ENCODE results near the gene UTF1. TPM values are rescaled to one million over a fixed set of nuclear protein-coding genes. Genes with fewer than 3 reads are reported as not detected.
A peak's percentile ranks its signal among the peaks of the same experiment; 100 is the strongest.

Gene UTF1
- total and polyA plus RNA-seq, 3 experiments from 2014 or later = not detected

GRCh38 chr10:133211141-133211830 lies 18.7 kb upstream of the UTF1 start:
- no peak overlapping the region for H3K4me3 Mint-ChIP-seq
- no peaks in the 10 kb centered on the region for H3K36me3 Mint-ChIP-seq
- H3K27me3 Mint-ChIP-seq = peaks cover 2 to 3% of the 10 kb centered on the region in 2 donors
- CTCF ChIA-PET = no interaction called here
- Histone ChIP-seq H3K36me3 (ENCODE audit: insufficient read depth, low read length) (no peaks in the 10 kb centered on the region), H3K27ac (ENCODE audit: low read depth, low read length) (no peak overlapping the region), H3K4me1 (ENCODE audit: insufficient read depth, low read length) (no peaks in the 10 kb centered on the region), H3K9me3 (ENCODE audit: low read length) (no peaks in the 10 kb centered on the region), H3K4me3 (ENCODE audit: low read length) (no peak overlapping the region), H3K27me3 (ENCODE audit: insufficient read depth, low read length, poor library complexity, severe bottlenecking) (no peaks in the 10 kb centered on the region)
- no peak overlapping the region for H3K27ac Mint-ChIP-seq
- peaks cover 0 to 5% (median 0%) of the 10 kb centered on the region in 3 donors for H3K4me1 Mint-ChIP-seq
- POLR2A ChIA-PET = no interaction called here
- no peak for DNase-seq
- H3K9me3 Mint-ChIP-seq = no peaks in the 10 kb centered on the region

- ChIA-PET CTCF (no interaction called here), POLR2A (no interaction called here)
- H3K4me1 Mint-ChIP-seq = peaks cover 0 to 5% (median 0%) of the 10 kb centered on the region in 3 donors
- H3K27me3 Mint-ChIP-seq = peaks cover 5 to 7% of the 10 kb centered on the region in 2 donors
- no peak overlapping the region for H3K4me3 ChIP-seq (ENCODE audit: low read length)
- H3K36me3 ChIP-seq (ENCODE audit: insufficient read depth, low read length) = no peaks in the 10 kb centered on the region
- no peak overlapping the region for H3K27ac ChIP-seq (ENCODE audit: low read depth, low read length)
- H3K9me3 ChIP-seq (ENCODE audit: low read length) = no peaks in the 10 kb centered on the region
- H3K36me3 Mint-ChIP-seq = no peaks in the 10 kb centered on the region
- no peaks in the 10 kb centered on the region for H3K9me3 Mint-ChIP-seq
- H3K27me3 ChIP-seq (ENCODE audit: insufficient read depth, low read length, poor library complexity, severe bottlenecking) = no peaks in the 10 kb centered on the region
- no peak overlapping the region for H3K27ac Mint-ChIP-seq
- DNase-seq = no peak
- H3K4me1 ChIP-seq (ENCODE audit: insufficient read depth, low read length) = no peaks in the 10 kb centered on the region
- H3K4me3 Mint-ChIP-seq = no peak overlapping the region
Observed at GRCh38 chr10:133211959-133212852, 17.8 kb upstream of the UTF1 start.

- Histone ChIP-seq H3K36me3 (ENCODE audit: insufficient read depth, low read length) (no peaks in the 10 kb centered on the region), H3K9me3 (ENCODE audit: low read length) (no peaks in the 10 kb centered on the region), H3K4me1 (ENCODE audit: insufficient read depth, low read length) (no peaks in the 10 kb centered on the region), H3K27ac (ENCODE audit: low read depth, low read length) (no peak overlapping the region), H3K27me3 (ENCODE audit: insufficient read depth, low read length, poor library complexity, severe bottlenecking) (no peaks in the 10 kb centered on the region), H3K4me3 (ENCODE audit: low read length) (no peak overlapping the region)
- H3K36me3 Mint-ChIP-seq = no peaks in the 10 kb centered on the region
- H3K9me3 Mint-ChIP-seq = no peaks in the 10 kb centered on the region
- H3K27me3 Mint-ChIP-seq = peaks cover 5 to 7% of the 10 kb centered on the region in 2 donors
- no peak for DNase-seq
- no peak overlapping the region for H3K4me3 Mint-ChIP-seq
- H3K4me1 Mint-ChIP-seq = peaks cover 0 to 5% (median 0%) of the 10 kb centered on the region in 3 donors
- H3K27ac Mint-ChIP-seq = no peak overlapping the region
- ChIA-PET POLR2A (no interaction called here), CTCF (no interaction called here)
Observed at GRCh38 chr10:133212853-133213494, 17.0 kb upstream of the UTF1 start.

GRCh38 chr10:133213641-133214467 lies 16.2 kb upstream of the UTF1 start:
- Mint-ChIP-seq H3K9me3 (no peaks in the 10 kb centered on the region), H3K27ac (no peak overlapping the region), H3K4me3 (no peak overlapping the region), H3K27me3 (peaks cover 5 to 10% of the 10 kb centered on the region in 2 donors), H3K4me1 (peaks cover 0 to 5% (median 0%) of the 10 kb centered on the region in 3 donors), H3K36me3 (no peaks in the 10 kb centered on the region)
- DNase-seq = no peak
- ChIA-PET POLR2A (no interaction called here), CTCF (no interaction called here)
- H3K27me3 ChIP-seq (ENCODE audit: insufficient read depth, low read length, poor library complexity, severe bottlenecking) = no peaks in the 10 kb centered on the region
- H3K9me3 ChIP-seq (ENCODE audit: low read length) = no peaks in the 10 kb centered on the region
- H3K27ac ChIP-seq (ENCODE audit: low read depth, low read length) = no peak overlapping the region
- H3K36me3 ChIP-seq (ENCODE audit: insufficient read depth, low read length) = no peaks in the 10 kb centered on the region
- H3K4me1 ChIP-seq (ENCODE audit: insufficient read depth, low read length) = no peaks in the 10 kb centered on the region
- H3K4me3 ChIP-seq (ENCODE audit: low read length) = no peak overlapping the region

- POLR2A ChIA-PET = no interaction called here
- peaks cover 0 to 5% (median 0%) of the 10 kb centered on the region in 3 donors for H3K4me1 Mint-ChIP-seq
- Histone ChIP-seq H3K4me1 (ENCODE audit: insufficient read depth, low read length) (no peaks in the 10 kb centered on the region), H3K9me3 (ENCODE audit: low read length) (no peaks in the 10 kb centered on the region), H3K4me3 (ENCODE audit: low read length) (no peak overlapping the region), H3K27ac (ENCODE audit: low read depth, low read length) (no peak overlapping the region), H3K36me3 (ENCODE audit: insufficient read depth, low read length) (no peaks in the 10 kb centered on the region), H3K27me3 (ENCODE audit: insufficient read depth, low read length, poor library complexity, severe bottlenecking) (no peaks in the 10 kb centered on the region)
- peaks cover 6 to 10% of the 10 kb centered on the region in 2 donors for H3K27me3 Mint-ChIP-seq
- H3K9me3 Mint-ChIP-seq = no peaks in the 10 kb centered on the region
- H3K36me3 Mint-ChIP-seq = no peaks in the 10 kb centered on the region
- H3K27ac Mint-ChIP-seq = peak overlapping the region in 1 of 8 donors; percentile 38
- CTCF ChIA-PET = no interaction called here
- no peak for DNase-seq
- H3K4me3 Mint-ChIP-seq = no peak overlapping the region
Observed at GRCh38 chr10:133214468-133215410, 15.3 kb upstream of the UTF1 start.

- H3K27ac ChIP-seq (ENCODE audit: low read depth, low read length) = no peak overlapping the region
- peaks cover 6 to 10% of the 10 kb centered on the region in 2 donors for H3K27me3 Mint-ChIP-seq
- CTCF ChIA-PET = no interaction called here
- no peak for DNase-seq
- no peaks in the 10 kb centered on the region for H3K9me3 ChIP-seq (ENCODE audit: low read length)
- peaks cover 0 to under 1% (median 0%) of the 10 kb centered on the region in 3 donors for H3K4me1 Mint-ChIP-seq
- no peaks in the 10 kb centered on the region for H3K4me1 ChIP-seq (ENCODE audit: insufficient read depth, low read length)
- H3K36me3 Mint-ChIP-seq = no peaks in the 10 kb centered on the region
- POLR2A ChIA-PET = no interaction called here
- no peaks in the 10 kb centered on the region for H3K27me3 ChIP-seq (ENCODE audit: insufficient read depth, low read length, poor library complexity, severe bottlenecking)
- H3K27ac Mint-ChIP-seq = no peak overlapping the region
- H3K4me3 ChIP-seq (ENCODE audit: low read length) = no peak overlapping the region
- no peaks in the 10 kb centered on the region for H3K36me3 ChIP-seq (ENCODE audit: insufficient read depth, low read length)
- no peaks in the 10 kb centered on the region for H3K9me3 Mint-ChIP-seq
- no peak overlapping the region for H3K4me3 Mint-ChIP-seq
Observed at GRCh38 chr10:133215586-133215985, 14.4 kb upstream of the UTF1 start.

- H3K36me3 Mint-ChIP-seq = no peaks in the 10 kb centered on the region
Observed at GRCh38 chr10:133216776-133217175, 13.2 kb upstream of the UTF1 start.

More at GRCh38 chr10:133216776-133217175, 13.2 kb upstream of the UTF1 start:
- H3K4me1 ChIP-seq (ENCODE audit: insufficient read depth, low read length) = no peaks in the 10 kb centered on the region
- no peaks in the 10 kb centered on the region for H3K27me3 ChIP-seq (ENCODE audit: insufficient read depth, low read length, poor library complexity, severe bottlenecking)
- ChIA-PET CTCF (no interaction called here), POLR2A (no interaction called here)
- Mint-ChIP-seq H3K4me3 (no peak overlapping the region), H3K27ac (no peak overlapping the region), H3K27me3 (peaks cover 6 to 17% of the 10 kb centered on the region in 2 donors), H3K4me1 (no peaks in the 10 kb centered on the region), H3K9me3 (no peaks in the 10 kb centered on the region)
- no peaks in the 10 kb centered on the region for H3K9me3 ChIP-seq (ENCODE audit: low read length)
- no peak overlapping the region for H3K4me3 ChIP-seq (ENCODE audit: low read length)
- H3K36me3 ChIP-seq (ENCODE audit: insufficient read depth, low read length) = no peaks in the 10 kb centered on the region
- DNase-seq = no peak
- no peak overlapping the region for H3K27ac ChIP-seq (ENCODE audit: low read depth, low read length)

Data from CD8-positive, alpha-beta memory T cell (primary cell).